Measurements from ENCODE around the gene ZNF532. TPM values are rescaled to one million over a fixed set of nuclear protein-coding genes. Genes with fewer than 3 reads are reported as not detected.

Gene ZNF532
- polyA plus RNA-seq, 1 experiment, result 75.3 TPM

DNA sequence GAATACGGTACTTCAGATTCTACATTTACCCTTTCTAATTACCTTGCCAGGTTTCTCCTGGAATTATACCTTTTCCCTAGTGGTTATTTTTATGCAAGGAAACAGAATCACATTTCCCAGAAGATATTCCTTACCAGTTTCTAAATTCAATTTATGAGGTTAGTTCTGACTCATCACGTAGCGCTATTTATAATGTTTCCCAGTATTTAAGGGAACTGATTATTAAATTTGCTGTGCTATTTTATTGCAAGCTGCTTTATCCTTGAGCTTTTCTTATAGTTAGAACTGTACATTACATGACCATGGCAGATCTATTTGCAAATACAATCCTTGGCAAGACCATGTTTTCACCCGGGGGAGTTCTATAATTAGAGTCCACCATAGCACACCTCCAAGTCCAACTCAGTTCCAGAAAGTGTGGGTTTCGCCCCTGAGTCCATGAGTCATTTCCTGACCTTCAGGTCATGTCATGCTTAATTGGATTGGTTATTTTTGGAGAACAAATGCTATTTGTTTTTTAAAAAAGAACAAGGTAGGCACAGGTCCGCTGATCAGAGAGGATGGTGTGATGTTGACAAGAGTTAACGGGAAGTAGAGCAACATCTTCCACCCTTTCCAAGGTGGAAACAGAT is 126.6 kb downstream of the ZNF532 start:
- Histone ChIP-seq H3K4me3 (ENCODE audit: low read depth, low read length) (no peak overlapping the region), H3K27me3 (ENCODE audit: control insufficient read depth, insufficient read depth, low read length) (no peaks in the 10 kb centered on the region), H3K36me3 (ENCODE audit: control insufficient read depth, insufficient read depth, low read length) (no peaks in the 10 kb centered on the region)
- TF ChIP-seq, protein P1, sequence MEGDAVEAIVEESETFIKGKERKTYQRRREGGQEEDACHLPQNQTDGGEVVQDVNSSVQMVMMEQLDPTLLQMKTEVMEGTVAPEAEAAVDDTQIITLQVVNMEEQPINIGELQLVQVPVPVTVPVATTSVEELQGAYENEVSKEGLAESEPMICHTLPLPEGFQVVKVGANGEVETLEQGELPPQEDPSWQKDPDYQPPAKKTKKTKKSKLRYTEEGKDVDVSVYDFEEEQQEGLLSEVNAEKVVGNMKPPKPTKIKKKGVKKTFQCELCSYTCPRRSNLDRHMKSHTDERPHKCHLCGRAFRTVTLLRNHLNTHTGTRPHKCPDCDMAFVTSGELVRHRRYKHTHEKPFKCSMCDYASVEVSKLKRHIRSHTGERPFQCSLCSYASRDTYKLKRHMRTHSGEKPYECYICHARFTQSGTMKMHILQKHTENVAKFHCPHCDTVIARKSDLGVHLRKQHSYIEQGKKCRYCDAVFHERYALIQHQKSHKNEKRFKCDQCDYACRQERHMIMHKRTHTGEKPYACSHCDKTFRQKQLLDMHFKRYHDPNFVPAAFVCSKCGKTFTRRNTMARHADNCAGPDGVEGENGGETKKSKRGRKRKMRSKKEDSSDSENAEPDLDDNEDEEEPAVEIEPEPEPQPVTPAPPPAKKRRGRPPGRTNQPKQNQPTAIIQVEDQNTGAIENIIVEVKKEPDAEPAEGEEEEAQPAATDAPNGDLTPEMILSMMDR (IDR thresholded peaks at IDR 0.05; ENCODE audit: insufficient read depth, low read depth, low read length), result no peak
- ChIA-PET CTCF (no interaction called here), POLR2A (no interaction called here)
- DNase-seq (ENCODE audit: low read depth), result no peak

DNA sequence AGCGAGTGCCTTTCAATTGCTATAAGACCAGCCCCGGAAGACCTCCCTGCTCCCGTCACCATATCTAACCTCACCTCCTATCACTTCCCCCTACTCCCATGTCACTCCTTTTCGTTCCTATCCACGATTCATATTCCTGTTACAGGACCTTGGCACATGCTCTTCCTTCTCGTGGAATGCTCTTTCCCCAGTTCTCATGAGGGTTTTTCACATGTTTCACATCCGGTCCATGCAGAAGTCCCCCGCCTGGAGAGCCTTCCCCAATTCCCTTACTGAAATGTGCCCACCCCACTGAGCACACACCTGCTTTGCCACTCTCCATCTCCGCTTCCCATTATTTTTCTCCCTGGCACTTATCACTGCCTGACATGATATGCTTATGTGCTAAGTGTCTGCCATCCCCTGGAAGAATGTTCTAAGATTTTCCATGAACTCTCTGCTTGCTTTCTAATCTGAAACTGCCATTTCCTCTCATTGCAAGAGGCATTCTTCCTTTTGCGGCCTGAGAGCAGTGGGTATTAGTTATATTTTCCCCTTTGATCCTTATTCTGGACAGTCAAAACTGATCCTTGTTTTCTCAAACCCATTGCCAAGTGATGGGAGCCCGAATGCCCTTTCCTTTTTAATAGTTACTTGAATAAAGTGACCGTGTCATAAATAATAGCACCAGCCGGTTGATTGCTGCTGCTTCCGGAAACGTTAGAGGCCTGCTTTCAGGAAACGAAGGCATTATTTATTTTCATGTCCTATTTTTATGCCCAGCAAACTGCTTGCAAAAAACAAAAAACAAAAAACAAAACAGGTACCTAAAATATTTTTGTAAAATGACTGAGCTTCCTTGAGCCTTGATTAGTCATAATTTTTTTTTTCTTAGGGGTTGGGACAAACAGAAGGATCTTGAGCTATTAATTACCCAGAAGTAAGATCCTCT is 127.9 kb downstream of the ZNF532 start:
- H3K36me3 ChIP-seq (ENCODE audit: control insufficient read depth, insufficient read depth, low read length), result no peaks in the 10 kb centered on the region
- H3K4me3 ChIP-seq (ENCODE audit: low read depth, low read length), result no peak overlapping the region
- TF ChIP-seq, protein P1 (IDR thresholded peaks at IDR 0.05; ENCODE audit: insufficient read depth, low read depth, low read length), result no peak
- ChIA-PET POLR2A (interaction anchor here (0.7 kb wide), 1 partner anchor 408 kb away, joined by 4 read pairs; no protein-coding TSS in a partner anchor), CTCF (no interaction called here)
- no peaks in the 10 kb centered on the region for H3K27me3 ChIP-seq (ENCODE audit: control insufficient read depth, insufficient read depth, low read length)
- no peak for DNase-seq (ENCODE audit: low read depth)

DNA sequence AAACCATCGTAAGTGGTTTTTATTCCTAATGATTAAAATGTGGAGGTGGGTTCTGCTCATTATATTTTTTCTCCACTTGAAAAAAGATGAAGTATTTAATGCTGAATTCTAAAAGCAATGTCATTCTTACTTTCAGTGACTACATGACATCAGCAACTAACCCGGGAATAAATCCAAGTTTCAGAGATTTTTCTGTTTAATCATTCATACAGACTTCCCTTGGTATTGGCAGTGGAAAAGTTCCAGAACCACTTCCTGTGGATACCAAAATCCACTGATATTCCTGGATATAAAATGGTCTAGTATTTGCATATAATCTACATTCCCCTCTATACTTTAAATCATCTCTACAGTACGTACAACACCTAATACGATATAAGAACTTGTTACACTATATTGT is 128.6 kb downstream of the ZNF532 start:
- TF ChIP-seq, protein P1 (IDR thresholded peaks at IDR 0.05; ENCODE audit: insufficient read depth, low read depth, low read length), result no peak

GRCh38 chr18:58995663-58996062 is 131.0 kb downstream of the ZNF532 start:
- TF ChIP-seq, protein P1 (IDR thresholded peaks at IDR 0.05; ENCODE audit: insufficient read depth, low read depth, low read length), result no peak
- CTCF ChIA-PET, result interaction anchor here (1.0 to 1.2 kb wide), 2 partner anchors 9 kb away, joined by 4 to 5 read pairs; no protein-coding TSS in a partner anchor
- Histone ChIP-seq H3K27me3 (ENCODE audit: control insufficient read depth, insufficient read depth, low read length) (no peaks in the 10 kb centered on the region), H3K36me3 (ENCODE audit: control insufficient read depth, insufficient read depth, low read length) (no peaks in the 10 kb centered on the region), H3K4me3 (ENCODE audit: low read depth, low read length) (no peak overlapping the region)
- DNase-seq (ENCODE audit: low read depth), result no peak
- POLR2A ChIA-PET, result no interaction called here

More for the DNA sequence above, 128.6 kb downstream of the ZNF532 start:
- Histone ChIP-seq H3K4me3 (ENCODE audit: low read depth, low read length) (no peak overlapping the region), H3K36me3 (ENCODE audit: control insufficient read depth, insufficient read depth, low read length) (no peaks in the 10 kb centered on the region), H3K27me3 (ENCODE audit: control insufficient read depth, insufficient read depth, low read length) (no peaks in the 10 kb centered on the region)
- ChIA-PET POLR2A (interaction anchor here (0.7 kb wide), 1 partner anchor 409 kb away, joined by 4 read pairs; no protein-coding TSS in a partner anchor), CTCF (interaction anchor here (0.9 kb wide), 1 partner anchor 27 kb away, joined by 3 read pairs; no protein-coding TSS in a partner anchor)
- peak; percentile 73 for DNase-seq (ENCODE audit: low read depth)

- CTCF ChIA-PET, result interaction anchor here (1.0 kb wide), 1 partner anchor 10 kb away, joined by 5 read pairs; no protein-coding TSS in a partner anchor
- POLR2A ChIA-PET, result no interaction called here
- peak; percentile 69 for DNase-seq (ENCODE audit: low read depth)
Measured at GRCh38 chr18:58996131-58996641, 131.5 kb downstream of the ZNF532 start.

More at GRCh38 chr18:58996131-58996641, 131.5 kb downstream of the ZNF532 start:
- H3K4me3 ChIP-seq (ENCODE audit: low read depth, low read length), result no peak overlapping the region
- no peaks in the 10 kb centered on the region for H3K27me3 ChIP-seq (ENCODE audit: control insufficient read depth, insufficient read depth, low read length)
- H3K36me3 ChIP-seq (ENCODE audit: control insufficient read depth, insufficient read depth, low read length), result no peaks in the 10 kb centered on the region
- TF ChIP-seq, protein P1 (IDR thresholded peaks at IDR 0.05; ENCODE audit: insufficient read depth, low read depth, low read length), result no peak
